Peyer's patch (tissue), 4 donors: ENCODE results near the gene RBM33. TPM values are rescaled to one million over a fixed set of nuclear protein-coding genes. Genes with fewer than 3 reads are reported as not detected.

Experiments used
- DNase-seq, 3 donors: peaks; one replicate each; pipeline ENCODE4 v3.0.0-alpha.2; 2017 to 2019
- H3K27ac ChIP-seq, 4 donors: fragments of 200-600 bp; sonication (generic); one replicate each; pipeline ENCODE4 v1.5.1; 2016 to 2019
- H3K27me3 ChIP-seq, 2 donors: fragments of 200-600 bp; sonication (generic); one replicate each; pipeline ENCODE4 v1.5.1; 2019
- H3K36me3 ChIP-seq, 3 donors: fragments of 200-600 bp; sonication (generic); one replicate each; pipeline ENCODE4 v1.5.1; 2016 to 2019
- H3K4me1 ChIP-seq, 4 donors: fragments of 200-600 bp; sonication (generic); one replicate each; pipeline ENCODE4 v1.5.1; 2016 to 2019
- H3K4me3 ChIP-seq, 4 donors: fragments of 200-600 bp; sonication (generic); 1 replicate in 3 of 4; 2 replicates in 1 of 4; pipeline ENCODE4 v1.5.1; 2016 to 2019; ENCODE audit warnings: mild to moderate bottlenecking in 1 of 4
- H3K9me3 ChIP-seq, 4 donors: fragments of 200-600 bp; sonication (generic); one replicate each; pipeline ENCODE4 v1.5.1; 2016 to 2019; ENCODE audit warnings: mild to moderate bottlenecking in 1 of 4
- POLR2A ChIP-seq, 2 donors: fragments of 450-650 bp; IDR thresholded peaks; one replicate each; pipeline ENCODE4 v1.5.1; 2017; ENCODE audit warnings: antibody characterized with exemption in 2 of 2, mild to moderate bottlenecking in 2 of 2, moderate library complexity in 2 of 2
- total RNA-seq, 4 donors: library from RNA; depleted of rRNA; stranded (reverse); fragments of >200 nt; gene quantifications; one replicate each; pipeline ENCODE4 v1.1.0, GENCODE V29; 2016
- TF ChIP-seq, protein P1 (sequence below), 6 experiments: fragments of 450-650 bp in 4 of 6; fragments of 200-600 bp in 2 of 6; sonication (generic) in 1 of 6; IDR thresholded peaks; one replicate each; pipeline ENCODE4 v1.5.1; 2017 to 2019; ENCODE audit warnings: antibody characterized with exemption in 6 of 6, mild to moderate bottlenecking in 3 of 6, moderate library complexity in 1 of 6

The RBM33 gene
- 100 to 1,000 TPM in 3 of 4 donors, 10 to 100 TPM in 1; 87.4 to 191 (median 123) TPM for total RNA-seq

GRCh38 chr7:155644178-155644970 is at the start of gene RBM33:
Gene RBM33, plus strand, starts transcription at chr7:155644661. Its CDS starts 216 bp downstream, at chr7:155644877.
- H3K27ac ChIP-seq: peak within 1 kb of the TSS; percentile 94 to 99 (median 96)
- peak; percentile 70 to 89 (median 88) for DNase-seq
- peak within 1 kb of the TSS; percentile 88 to 100 (median 93) for H3K4me3 ChIP-seq
- TF ChIP-seq POLR2A (IDR thresholded peaks at IDR 0.05): peak; percentile 34 to 43
- TF ChIP-seq, protein P1, sequence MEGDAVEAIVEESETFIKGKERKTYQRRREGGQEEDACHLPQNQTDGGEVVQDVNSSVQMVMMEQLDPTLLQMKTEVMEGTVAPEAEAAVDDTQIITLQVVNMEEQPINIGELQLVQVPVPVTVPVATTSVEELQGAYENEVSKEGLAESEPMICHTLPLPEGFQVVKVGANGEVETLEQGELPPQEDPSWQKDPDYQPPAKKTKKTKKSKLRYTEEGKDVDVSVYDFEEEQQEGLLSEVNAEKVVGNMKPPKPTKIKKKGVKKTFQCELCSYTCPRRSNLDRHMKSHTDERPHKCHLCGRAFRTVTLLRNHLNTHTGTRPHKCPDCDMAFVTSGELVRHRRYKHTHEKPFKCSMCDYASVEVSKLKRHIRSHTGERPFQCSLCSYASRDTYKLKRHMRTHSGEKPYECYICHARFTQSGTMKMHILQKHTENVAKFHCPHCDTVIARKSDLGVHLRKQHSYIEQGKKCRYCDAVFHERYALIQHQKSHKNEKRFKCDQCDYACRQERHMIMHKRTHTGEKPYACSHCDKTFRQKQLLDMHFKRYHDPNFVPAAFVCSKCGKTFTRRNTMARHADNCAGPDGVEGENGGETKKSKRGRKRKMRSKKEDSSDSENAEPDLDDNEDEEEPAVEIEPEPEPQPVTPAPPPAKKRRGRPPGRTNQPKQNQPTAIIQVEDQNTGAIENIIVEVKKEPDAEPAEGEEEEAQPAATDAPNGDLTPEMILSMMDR (IDR thresholded peaks at IDR 0.05): peak in 1 of 6 experiments; percentile 19
- no peaks in the 10 kb centered on the region for H3K27me3 ChIP-seq
- H3K4me1 ChIP-seq: peaks cover 0 to 24% (median 7%) of the 10 kb centered on the region in 4 donors
- peaks cover 0 to 20% (median 3%) of the 10 kb centered on the region in 3 donors for H3K36me3 ChIP-seq
- H3K9me3 ChIP-seq: peaks cover 0 to 11% (median 0%) of the 10 kb centered on the region in 4 donors

GRCh38 chr7:155594961-155595366 is 49.5 kb upstream of the RBM33 start:
- H3K27ac ChIP-seq: no peak overlapping the region
- H3K27me3 ChIP-seq: no peaks in the 10 kb centered on the region
- DNase-seq: no peak
- no peaks in the 10 kb centered on the region for H3K9me3 ChIP-seq
- H3K36me3 ChIP-seq: no peaks in the 10 kb centered on the region
- TF ChIP-seq, protein P1 (IDR thresholded peaks at IDR 0.05): no peak
- TF ChIP-seq POLR2A (IDR thresholded peaks at IDR 0.05): no peak
- H3K4me1 ChIP-seq: peaks cover 0 to 20% (median 1%) of the 10 kb centered on the region in 4 donors
- no peak overlapping the region for H3K4me3 ChIP-seq

- no peak overlapping the region for H3K27ac ChIP-seq
- H3K36me3 ChIP-seq: no peaks in the 10 kb centered on the region
- TF ChIP-seq POLR2A (IDR thresholded peaks at IDR 0.05): no peak
- TF ChIP-seq, protein P1 (IDR thresholded peaks at IDR 0.05): no peak
- no peak for DNase-seq
- H3K4me1 ChIP-seq: peaks cover 0 to 7% (median 0%) of the 10 kb centered on the region in 4 donors
- H3K4me3 ChIP-seq: no peak overlapping the region
- H3K27me3 ChIP-seq: no peaks in the 10 kb centered on the region
- H3K9me3 ChIP-seq: no peaks in the 10 kb centered on the region
These were observed 46.7 kb upstream of the RBM33 start for GRCh38 chr7:155597753-155598140.

DNA sequence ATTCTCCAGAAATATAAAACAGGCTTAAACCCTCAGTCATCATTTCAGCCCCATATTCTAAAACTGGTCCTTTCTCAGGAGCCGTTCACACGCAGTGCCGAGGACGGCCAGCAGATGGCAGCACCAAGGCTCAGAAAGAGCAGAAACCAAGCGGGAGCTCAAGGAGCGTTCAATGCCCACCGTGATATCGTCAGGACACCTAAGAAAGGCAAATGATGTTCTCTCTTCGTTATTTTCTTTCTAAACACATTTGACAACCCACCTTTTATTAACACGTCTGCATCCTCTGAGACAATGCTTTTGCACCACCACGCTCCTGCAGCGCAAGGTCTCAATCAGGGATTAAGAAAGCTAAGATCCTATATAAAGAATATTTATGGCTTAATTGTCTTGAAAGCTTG is 45.7 kb upstream of the RBM33 start:
- Histone ChIP-seq H3K4me3 (peak overlapping the region in 3 of 4 donors; percentile 1 to 40 (median 39)), H3K27me3 (no peaks in the 10 kb centered on the region), H3K9me3 (no peaks in the 10 kb centered on the region), H3K36me3 (no peaks in the 10 kb centered on the region), H3K4me1 (peaks cover 0 to 7% (median 0%) of the 10 kb centered on the region in 4 donors), H3K27ac (no peak overlapping the region)
- TF ChIP-seq, protein P1 (IDR thresholded peaks at IDR 0.05): peak; percentile 70 to 96 (median 92)
- no peak for TF ChIP-seq POLR2A (IDR thresholded peaks at IDR 0.05)
- DNase-seq: peak; percentile 85 to 95 (median 88)

- no peak overlapping the region for H3K27ac ChIP-seq
- no peak for TF ChIP-seq POLR2A (IDR thresholded peaks at IDR 0.05)
- TF ChIP-seq, protein P1 (IDR thresholded peaks at IDR 0.05): no peak
- DNase-seq: no peak
- H3K36me3 ChIP-seq: no peaks in the 10 kb centered on the region
- H3K9me3 ChIP-seq: no peaks in the 10 kb centered on the region
- no peaks in the 10 kb centered on the region for H3K27me3 ChIP-seq
- H3K4me1 ChIP-seq: peaks cover 0 to 7% (median 0%) of the 10 kb centered on the region in 4 donors
- H3K4me3 ChIP-seq: no peak overlapping the region
These were observed 42.3 kb upstream of the RBM33 start for GRCh38 chr7:155602156-155602555.
